AG04450 (cell line): Measurements from ENCODE around the gene PTGR1. TPM values are rescaled to one million over a fixed set of nuclear protein-coding genes. Genes with fewer than 3 reads are reported as not detected.

Experiments used
- CTCF ChIA-PET: fragments of 300-600, 350-600 bp; formaldehyde crosslinking; extraction: SDS; loops from one replicate; lab custom pipeline; 2022; ENCODE audit warnings: antibody characterized with exemption, inconsistent platforms; lab: Charles Lee
- POLR2A ChIA-PET: fragments of 350-600 bp; formaldehyde crosslinking; extraction: SDS; loops from one replicate; lab custom pipeline; 2021; ENCODE audit warnings: antibody characterized with exemption, inconsistent platforms; lab: Yijun Ruan, JAX
- DNase-seq: peaks from one replicate; pipeline ENCODE4 v3.0.0-alpha.2; 2011; ENCODE audit warnings: low read depth, low spot score
- H3K27ac ChIP-seq: one replicate; pipeline ENCODE4 v1.5.1; 2012; ENCODE audit warnings: low read depth, low read length, control low read depth
- H3K27me3 ChIP-seq: one replicate; pipeline ENCODE4 v1.6.0; 2012; ENCODE audit warnings: low read length; ENCODE audit not compliant: control insufficient read depth, insufficient read depth
- H3K4me3 ChIP-seq: 2 replicates; pipeline ENCODE4 v1.5.1; 2011; ENCODE audit warnings: mild to moderate bottlenecking, low read depth, low read length, control low read depth
- H3K9me3 ChIP-seq: 2 replicates; pipeline ENCODE4 v1.5.1; 2012; ENCODE audit warnings: low read length; ENCODE audit not compliant: control insufficient read depth, insufficient read depth
- CTCF ChIP-seq: IDR thresholded peaks from 2 replicates; pipeline ENCODE4 v1.5.1; 2011; ENCODE audit warnings: low read depth, low read length, control low read depth, inconsistent platforms
- polyA plus RNA-seq: library from polyadenylated mRNA; depleted of rRNA; stranded (reverse); fragments of >200 nt; gene quantifications from 2 replicates; pipeline ENCODE4 v1.2.3, GENCODE V29; 2011

Gene PTGR1
- polyA plus RNA-seq, 1 experiment, result 173 TPM

DNA sequence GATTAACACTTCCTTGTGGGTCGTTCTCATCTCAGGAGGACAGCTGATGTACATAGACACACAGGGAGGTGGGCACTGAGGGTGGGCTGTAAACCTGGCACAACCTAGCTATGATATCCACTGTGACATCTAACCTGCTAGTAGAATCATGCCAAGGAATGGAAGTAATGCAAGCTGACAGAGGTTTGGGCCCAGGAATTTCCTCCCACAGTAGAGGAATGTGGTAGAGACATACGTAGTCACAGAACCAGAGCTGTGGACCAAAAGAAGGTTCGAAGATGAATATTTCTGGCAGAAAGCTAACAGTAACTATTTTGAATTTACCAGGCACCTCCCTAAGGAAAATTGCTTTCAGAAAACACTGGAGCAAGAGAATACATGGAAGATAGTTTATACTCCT lies 16.5 kb upstream of the PTGR1 start:
- ChIA-PET POLR2A (interaction anchor here (0.5 to 1.4 kb wide), 4 partner anchors 15 to 129 kb away, joined by 3 to 6 read pairs (median 4); partner anchors contain the start of genes DNAJC25 and PTGR1), CTCF (no interaction called here)
- TF ChIP-seq CTCF, result no peak
- Histone ChIP-seq H3K27ac (no peak overlapping the region), H3K27me3 (peaks cover 13% of the 10 kb centered on the region), H3K9me3 (no peaks in the 10 kb centered on the region; the same call in 1 of the 2 replicates), H3K4me3 (no peak overlapping the region)
- DNase-seq, result no peak

DNA sequence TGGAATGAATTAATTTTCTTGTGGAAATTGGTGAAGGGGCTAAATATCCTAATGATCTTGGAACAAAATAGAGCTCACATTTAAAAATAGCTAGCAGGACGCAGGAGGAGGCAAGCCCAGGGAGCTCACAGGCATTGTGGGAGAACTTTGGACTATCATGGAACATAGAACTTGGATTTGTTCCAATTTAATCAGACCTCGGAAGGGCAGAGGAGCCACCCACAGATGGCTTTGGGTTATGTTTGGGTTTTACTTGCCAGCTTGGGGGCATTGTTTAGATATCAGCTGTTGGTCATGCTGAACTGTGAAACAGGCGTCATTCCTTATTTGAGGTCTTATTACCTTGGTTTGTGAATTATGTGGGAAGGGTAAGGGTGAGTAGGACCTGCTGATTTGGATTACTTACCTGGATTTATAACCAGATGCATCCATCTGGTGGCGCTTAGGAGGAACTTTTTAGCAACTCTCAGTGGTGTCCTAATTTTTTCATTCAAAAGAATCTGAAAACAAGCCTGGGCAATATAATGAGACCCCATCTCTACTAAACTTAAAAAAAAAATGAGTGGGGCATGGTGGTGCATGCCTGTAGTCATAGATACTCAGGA lies 14.1 kb upstream of the PTGR1 start:
- DNase-seq, result no peak
- POLR2A ChIA-PET, result no interaction called here
- no peak for TF ChIP-seq CTCF
- H3K27ac ChIP-seq, result no peak overlapping the region
- no peaks in the 10 kb centered on the region; the same call in 1 of the 2 replicates for H3K9me3 ChIP-seq
- CTCF ChIA-PET, result interaction anchor here (0.8 kb wide), 1 partner anchor 15 kb away, joined by 5 read pairs; no protein-coding TSS in a partner anchor
- peaks cover 18% of the 10 kb centered on the region for H3K27me3 ChIP-seq
- H3K4me3 ChIP-seq, result no peak overlapping the region

GRCh38 chr9:111610845-111611244 lies 11.4 kb upstream of the PTGR1 start:
- TF ChIP-seq CTCF, result no peak
- no peak overlapping the region for H3K27ac ChIP-seq
- POLR2A ChIA-PET, result interaction anchor here (0.6 kb wide), 2 partner anchors 17 to 290 kb away, joined by 3 to 4 read pairs; no protein-coding TSS in a partner anchor
- no peaks in the 10 kb centered on the region for H3K9me3 ChIP-seq
- CTCF ChIA-PET, result interaction anchor here (1.5 kb wide), 1 partner anchor 10 kb away, joined by 5 read pairs; no protein-coding TSS in a partner anchor
- no peak overlapping the region for H3K4me3 ChIP-seq
- H3K27me3 ChIP-seq, result peaks cover 18% of the 10 kb centered on the region
- DNase-seq, result no peak

GRCh38 chr9:111610149-111610548 lies 10.7 kb upstream of the PTGR1 start:
- ChIA-PET CTCF (interaction anchor here (1.5 kb wide), 1 partner anchor 11 kb away, joined by 5 read pairs; no protein-coding TSS in a partner anchor), POLR2A (interaction anchor here (0.6 kb wide), 1 partner anchor 18 kb away, joined by 4 read pairs; no protein-coding TSS in a partner anchor)
- no peak for DNase-seq
- no peak overlapping the region for H3K4me3 ChIP-seq
- no peaks in the 10 kb centered on the region for H3K9me3 ChIP-seq
- no peak overlapping the region for H3K27ac ChIP-seq
- TF ChIP-seq CTCF, result no peak
- H3K27me3 ChIP-seq, result peaks cover 17% of the 10 kb centered on the region

- CTCF ChIA-PET, result no interaction called here
- H3K4me3 ChIP-seq, result no peak overlapping the region
- no peaks in the 10 kb centered on the region for H3K9me3 ChIP-seq
- POLR2A ChIA-PET, result no interaction called here
- no peak for DNase-seq
- peaks cover 5% of the 10 kb centered on the region for H3K27me3 ChIP-seq
- no peak for TF ChIP-seq CTCF
- no peak overlapping the region for H3K27ac ChIP-seq
Observed at GRCh38 chr9:111605041-111605559, 5.7 kb upstream of the PTGR1 start.
